A549 (cell line): Measurements from ENCODE around the gene FAM241B. TPM values are rescaled to one million over a fixed set of nuclear protein-coding genes. Genes with fewer than 3 reads are reported as not detected.

Experiments used
- ATAC-seq, 2 experiments: fragments of 200-7000 bp in 1 of 2; fragments of >200 bp in 1 of 2; cut with Nextera tagmentation in 1 of 2; cut with Tn5 transposase in 1 of 2; 3 replicates each; pipeline versions ENCODE4 v1.8.0 to v1.9.1; 2018 to 2020; ENCODE audit warnings: mild to moderate bottlenecking in 1 of 2, moderate library complexity in 1 of 2
- CTCF ChIA-PET: fragments of 300-600 bp; sonication (Branson Sonifier 250); formaldehyde crosslinking; extraction: SDS; loops from one replicate; lab custom pipeline; 2021; ENCODE audit warnings: antibody characterized with exemption, inconsistent platforms; lab: Yijun Ruan, JAX
- POLR2A ChIA-PET: fragments of 350-600 bp; formaldehyde crosslinking; extraction: SDS; loops from one replicate; lab custom pipeline; 2021; ENCODE audit warnings: antibody characterized with exemption, inconsistent platforms; lab: Yijun Ruan, JAX
- DNase-seq, 2 experiments: peaks; one replicate each; pipeline versions ENCODE4 v3.0.0 to v3.0.0-alpha.2; 2011 to 2016; ENCODE audit warnings: low read depth in 1 of 2, low spot score in 1 of 2
- FAIRE-seq: peaks from 2 replicates; lab custom pipeline; 2011; peaks lifted over from hg19 to GRCh38; lab: Jason Lieb, UNC
- H3K27ac ChIP-seq, 2 experiments: fragments of >200 bp; sonication (Bioruptor Twin); formaldehyde crosslinking; 3 replicates each; pipeline ENCODE4 v1.5.1; 2016 to 2017
- H3K4me1 ChIP-seq: fragments of >200 bp; sonication (Bioruptor Twin); formaldehyde crosslinking; 3 replicates; pipeline ENCODE4 v1.6.1; 2016
- H3K4me2 ChIP-seq: fragments of >200 bp; sonication (Bioruptor Twin); formaldehyde crosslinking; 3 replicates; pipeline ENCODE4 v1.6.1; 2016
- H3K4me3 ChIP-seq: fragments of >200 bp; sonication (Bioruptor Twin); formaldehyde crosslinking; 3 replicates; pipeline ENCODE4 v1.5.1; 2016
- H3K9me3 ChIP-seq: fragments of >200 bp; sonication (Bioruptor Twin); formaldehyde crosslinking; 3 replicates; pipeline ENCODE4 v1.6.1; 2016
- ATOH8 ChIP-seq: fragments of 250-450 bp; sonication (Bioruptor Pico); IDR thresholded peaks from 2 replicates; pipeline ENCODE4 v1.5.0; 2020; ENCODE audit warnings: low read depth, mild to moderate bottlenecking, moderate library complexity
- BHLHE40 ChIP-seq: IDR thresholded peaks from 2 replicates; pipeline ENCODE4 v1.6.1; 2012; ENCODE audit warnings: low read depth, low read length, inconsistent platforms
- CTCF ChIP-seq: fragments of >200 bp; sonication (Bioruptor Twin); formaldehyde crosslinking; IDR thresholded peaks from 3 replicates; pipeline ENCODE4 v1.5.1; 2016
- EHF ChIP-seq: fragments of 250-450 bp; sonication (Bioruptor Pico); IDR thresholded peaks from 2 replicates; pipeline ENCODE4 v1.5.0; 2020; ENCODE audit warnings: mild to moderate bottlenecking
- EHMT2 ChIP-seq: fragments of 200-600 bp; sonication (generic); IDR thresholded peaks from 2 replicates; pipeline ENCODE4 v1.6.1; 2016; ENCODE audit warnings: antibody characterized with exemption, low read depth, mild to moderate bottlenecking, moderate library complexity
- FOSL2 ChIP-seq, 2 experiments: fragments of 450-650 bp in 1 of 2; fragments of >200 bp in 1 of 2; sonication (Bioruptor Twin) in 1 of 2; formaldehyde crosslinking; IDR thresholded peaks; 2 replicates each; pipeline versions ENCODE4 v1.5.0 to v1.6.1; 2016 to 2020; ENCODE audit warnings: mild to moderate bottlenecking in 1 of 2, moderate library complexity in 1 of 2
- GATA3 ChIP-seq: IDR thresholded peaks from 2 replicates; pipeline ENCODE4 v1.6.1; 2012; ENCODE audit warnings: borderline replicate concordance
- HEYL ChIP-seq: fragments of 250-450 bp; sonication (Bioruptor Pico); IDR thresholded peaks from 2 replicates; pipeline ENCODE4 v1.8.0; 2021; ENCODE audit warnings: mild to moderate bottlenecking, moderate library complexity
- HOXB5 ChIP-seq: fragments of 250-450 bp; sonication (Bioruptor Pico); IDR thresholded peaks from 2 replicates; pipeline ENCODE4 v1.5.0; 2020; ENCODE audit warnings: mild to moderate bottlenecking, moderate library complexity
- KDM5A ChIP-seq: fragments of 200-600 bp; sonication (generic); IDR thresholded peaks from 2 replicates; pipeline ENCODE4 v1.6.1; 2016; ENCODE audit warnings: antibody characterized with exemption, mild to moderate bottlenecking
- MAFK ChIP-seq: fragments of 450-650 bp; IDR thresholded peaks from 2 replicates; pipeline ENCODE4 v1.6.1; 2014; ENCODE audit not compliant: partially characterized antibody
- MAX ChIP-seq: IDR thresholded peaks from 2 replicates; pipeline ENCODE4 v1.6.1; 2012
- PBX3 ChIP-seq: IDR thresholded peaks from 2 replicates; pipeline ENCODE4 v1.6.1; 2012
- RAD21 ChIP-seq, 2 experiments: fragments of >200 bp in 1 of 2; sonication (Bioruptor Twin) in 1 of 2; formaldehyde crosslinking in 1 of 2; IDR thresholded peaks in 1 of 2; conservative IDR thresholded peaks in 1 of 2; 2 replicates in 1 of 2; 3 replicates in 1 of 2; pipeline ENCODE4 v1.6.1; 2012 to 2018; ENCODE audit warnings: inconsistent platforms in 1 of 2
- RARB ChIP-seq: fragments of 250-450 bp; sonication (Bioruptor Pico); IDR thresholded peaks from 2 replicates; pipeline ENCODE4 v1.8.0; 2021; ENCODE audit warnings: mild to moderate bottlenecking, moderate library complexity
- SMC3 ChIP-seq: fragments of >200 bp; sonication (Bioruptor Twin); formaldehyde crosslinking; IDR thresholded peaks from 3 replicates; pipeline ENCODE4 v1.6.1; 2018; ENCODE audit warnings: inconsistent platforms
- ZFP36 ChIP-seq: fragments of 450-650 bp; IDR thresholded peaks from 2 replicates; pipeline ENCODE4 v1.6.1; 2014; ENCODE audit warnings: borderline replicate concordance; ENCODE audit not compliant: partially characterized antibody
- ZNF302 ChIP-seq: fragments of 250-450 bp; sonication (Bioruptor Pico); IDR thresholded peaks from 2 replicates; pipeline ENCODE4 v1.9.0; 2021; ENCODE audit warnings: inconsistent platforms, mild to moderate bottlenecking, moderate library complexity
- WGBS: methylation state at CpG from one replicate; pipeline ENCODE4 v1.1.6; 2017; ENCODE audit errors: missing lambda C conversion rate; 5-methylcytosine and 5-hydroxymethylcytosine counted together
- polyA plus RNA-seq, 4 experiments: library from polyadenylated mRNA; depleted of rRNA in 3 of 4; stranded (reverse); fragments of >200 nt; fragmentation: RNase III in 1 of 4; extraction: RNeasy Plus Mini Kit Qiagen cat#74134 plus additional on column Dnase treatment in 1 of 4; gene quantifications; 2 replicates in 3 of 4; 3 replicates in 1 of 4; pipeline ENCODE4 v1.2.3, GENCODE V29; 2011 to 2017

The FAM241B gene
- polyA plus RNA-seq, 2 of the 4 experiments (the other 2 are of a cell fraction): 22.8 to 23.8 TPM

- Histone ChIP-seq H3K4me1 (no peaks in the 10 kb centered on the region), H3K27ac (no peak overlapping the region), H3K9me3 (no peaks in the 10 kb centered on the region), H3K4me2 (no peak overlapping the region), H3K4me3 (no peak overlapping the region)
- CTCF ChIA-PET: interaction anchor here (0.5 to 26.8 kb wide), 12 partner anchors 5 to 499 kb away, joined by 3 to 385 read pairs (median 33); partner anchors contain the start of genes COL13A1 and TYSND1
- FAIRE-seq (no peak), ATAC-seq (no peak), DNase-seq (no peak)
- TF ChIP-seq FOSL2 (IDR thresholded peaks at IDR 0.05) (no peak), FOSL2 (CRISPR knock-in tag; IDR thresholded peaks at IDR 0.05) (no peak), BHLHE40 (no peak), MAFK (no peak)
- POLR2A ChIA-PET: no interaction called here
- WGBS: 62% methylated on average over 4 of the region's 4 CpGs
Observed at GRCh38 chr10:69647819-69648218, 17.8 kb downstream of the FAM241B start.

GRCh38 chr10:69648461-69648860, 18.4 kb downstream of the FAM241B start:
- ATAC-seq: no peak
- H3K4me3 ChIP-seq: no peak overlapping the region
- H3K9me3 ChIP-seq: no peaks in the 10 kb centered on the region
- no peak overlapping the region for H3K27ac ChIP-seq
- FAIRE-seq: no peak
- no peak for DNase-seq
- TF ChIP-seq CTCF: no peak
- TF ChIP-seq GATA3: no peak
- no peak for TF ChIP-seq SMC3
- no peak for TF ChIP-seq EHF (CRISPR knock-in tag)
- no peak for TF ChIP-seq ZNF302 (CRISPR knock-in tag)
- TF ChIP-seq ZFP36: no peak
- no peak for TF ChIP-seq KDM5A
- no peak for TF ChIP-seq ATOH8 (CRISPR knock-in tag)
- TF ChIP-seq FOSL2 (IDR thresholded peaks at IDR 0.05): no peak
- TF ChIP-seq FOSL2 (CRISPR knock-in tag; IDR thresholded peaks at IDR 0.05): no peak
- no peak for TF ChIP-seq HOXB5 (CRISPR knock-in tag)
- no peak for TF ChIP-seq MAX
- no peak for TF ChIP-seq EHMT2
- no peak for TF ChIP-seq HEYL (CRISPR knock-in tag)
- no peak overlapping the region for H3K4me2 ChIP-seq
- 73% methylated on average over 4 of the region's 5 CpGs for WGBS
- POLR2A ChIA-PET: no interaction called here
- H3K4me1 ChIP-seq: no peaks in the 10 kb centered on the region
- CTCF ChIA-PET: interaction anchor here (1.2 to 26.8 kb wide), 8 partner anchors 5 to 310 kb away, joined by 3 to 385 read pairs (median 123); no protein-coding TSS in a partner anchor

- H3K9me3 ChIP-seq: no peaks in the 10 kb centered on the region
- no peak overlapping the region for H3K4me3 ChIP-seq
- 63% methylated on average over 9 of the region's 9 CpGs for WGBS
- ATAC-seq: peak in 1 of 2 experiments; percentile 40; a peak in 1 of 6 replicates
- POLR2A ChIA-PET: no interaction called here
- no peaks in the 10 kb centered on the region for H3K4me1 ChIP-seq
- no peak overlapping the region for H3K4me2 ChIP-seq
- FAIRE-seq: no peak
- DNase-seq: no peak
- TF ChIP-seq PBX3: no peak
- no peak for TF ChIP-seq RARB (CRISPR knock-in tag)
- no peak for TF ChIP-seq MAFK
- TF ChIP-seq HOXB5 (CRISPR knock-in tag): no peak
- TF ChIP-seq RAD21 (conservative IDR thresholded peaks at IDR 0.05 in 1 of 2, IDR thresholded peaks at IDR 0.05 in 1 of 2): peak in 1 of 2 experiments; percentile 12; a peak in 1 of 5 replicates
- TF ChIP-seq GATA3: no peak
- H3K27ac ChIP-seq: no peak overlapping the region
- CTCF ChIA-PET: interaction anchor here (0.9 to 26.8 kb wide), 9 partner anchors 7 to 308 kb away, joined by 3 to 331 read pairs (median 3); no protein-coding TSS in a partner anchor
Observed at GRCh38 chr10:69649786-69650550, 19.9 kb downstream of the FAM241B start.
